DMS53 (cell line): ENCODE data around the gene WDR62.
"Not testable (repeated sequence)": the region's sequence is repeated elsewhere in the genome, so short reads cannot be mapped to it uniquely, and the experiment has no call there.

Source experiments
- DNase-seq: peaks from one replicate; lab custom pipeline; 2025; lab: John Stamatoyannopoulos, UW

Gene WDR62

GRCh38 chr19:36032251-36033104, 22.2 kb upstream of the WDR62 start, which contains the start of gene CLIP3:
Gene CLIP3 (minus strand): TSS chr19:36032873. CDS start chr19:36032357, 516 bp downstream.
- peak; percentile 77 for DNase-seq

- DNase-seq: no peak
Measured at GRCh38 chr19:36040495-36040894, 14.2 kb upstream of the WDR62 start.

- not testable (repeated sequence) for DNase-seq
Measured at GRCh38 chr19:36041092-36041491, 13.6 kb upstream of the WDR62 start.

- DNase-seq: no peak
Measured at GRCh38 chr19:36041831-36042230, 12.9 kb upstream of the WDR62 start.

- DNase-seq: no peak
Measured at GRCh38 chr19:36043952-36044351, 10.7 kb upstream of the WDR62 start.

GRCh38 chr19:36046443-36047050, 8.2 kb upstream of the WDR62 start:
- no peak for DNase-seq

GRCh38 chr19:36047835-36048234, 6.9 kb upstream of the WDR62 start:
- DNase-seq: no peak

GRCh38 chr19:36049080-36049698, 5.5 kb upstream of the WDR62 start:
- peak; percentile 69 for DNase-seq

GRCh38 chr19:36051236-36051635, 3.5 kb upstream of the WDR62 start:
- peak; percentile 33 for DNase-seq

- peak; percentile 56 for DNase-seq
Measured at GRCh38 chr19:36051637-36052036, 3.1 kb upstream of the WDR62 start.

- DNase-seq: peak; percentile 100
Measured at GRCh38 chr19:36054119-36054732, 471 bp upstream of the WDR62 start, which contains the start of gene THAP8. Gene THAP8 (minus strand): TSS chr19:36054285. CDS start chr19:36054217, 68 bp downstream.

GRCh38 chr19:36058481-36059179, 3.9 kb downstream of the WDR62 start:
- DNase-seq: no peak

- no peak for DNase-seq
Measured at GRCh38 chr19:36059180-36059910, 4.6 kb downstream of the WDR62 start.

- peak; percentile 63 for DNase-seq
Measured at GRCh38 chr19:36060430-36060829, 5.7 kb downstream of the WDR62 start.

GRCh38 chr19:36061367-36061766, 6.7 kb downstream of the WDR62 start:
- no peak for DNase-seq

GRCh38 chr19:36064826-36065225, 10.1 kb downstream of the WDR62 start:
- no peak for DNase-seq

- no peak for DNase-seq
Measured at GRCh38 chr19:36067681-36068080, 13.0 kb downstream of the WDR62 start.

GRCh38 chr19:36068810-36069499, 14.3 kb downstream of the WDR62 start:
- DNase-seq: not testable (repeated sequence)

- DNase-seq: no peak
Measured at GRCh38 chr19:36072081-36072480, 17.4 kb downstream of the WDR62 start.

- DNase-seq: no peak
Measured at GRCh38 chr19:36073121-36073876, 18.6 kb downstream of the WDR62 start.
